ENCODE results near the gene CTRB1. TPM values are rescaled to one million over a fixed set of nuclear protein-coding genes. Genes with fewer than 3 reads are reported as not detected.

The CTRB1 gene
- total RNA-seq, 1 experiment from 2014 or later = not detected

GRCh38 chr16:75248142-75248535 is 29.4 kb downstream of the CTRB1 start:
- Histone ChIP-seq H2BK120ac (ENCODE audit: low read depth, low read length, poor library complexity, severe bottlenecking) (no peak overlapping the region), H4K8ac (replicated peaks; ENCODE audit: insufficient read length, low read depth, low read length) (no peak overlapping the region), H2BK5ac (ENCODE audit: insufficient read length, low read length) (no peak overlapping the region), H2AK5ac (ENCODE audit: insufficient read length, low read length) (no peak overlapping the region), H3K18ac (ENCODE audit: insufficient read length, low read depth, low read length) (no peak overlapping the region), H3K14ac (ENCODE audit: insufficient read depth, low read length) (no peak overlapping the region), H4K5ac (ENCODE audit: insufficient read length, low read depth, low read length) (no peak overlapping the region), H3K27me3 (ENCODE audit: insufficient read depth, low read length) (no peaks in the 10 kb centered on the region), H2AFZ (ENCODE audit: low read length) (no peak overlapping the region), H3K23ac (ENCODE audit: insufficient read length, low read depth, low read length) (no peak overlapping the region), H3K9me3 (ENCODE audit: control insufficient read depth, low read depth, low read length) (no peaks in the 10 kb centered on the region), H3K79me2 (ENCODE audit: insufficient read depth, low read length) (peaks cover 53% of the 10 kb centered on the region; the same call in 1 of the 2 replicates), H3K23me2 (ENCODE audit: insufficient read length, low read depth, low read length, poor library complexity, severe bottlenecking) (peaks cover 13% of the 10 kb centered on the region), H4K91ac (ENCODE audit: insufficient read length, low read depth, low read length) (no peak overlapping the region), H3K4ac (ENCODE audit: low read depth, low read length) (no peak overlapping the region), H3K27ac (ENCODE audit: insufficient read length, low read depth, low read length) (no peak overlapping the region), H2BK12ac (ENCODE audit: insufficient read length, low read depth, low read length) (no peak overlapping the region), H3T11ph (ENCODE audit: low read length) (no peak overlapping the region), H2BK20ac (ENCODE audit: low read depth, low read length, poor library complexity, severe bottlenecking) (no peak overlapping the region), H3K4me1 (ENCODE audit: insufficient read depth, low read length) (peaks cover 13% of the 10 kb centered on the region; the same call in 1 of the 2 replicates), H3K9ac (ENCODE audit: extremely low read depth, insufficient read length, low read length) (no peak overlapping the region), H4K20me1 (ENCODE audit: control insufficient read depth, insufficient read depth, insufficient read length) (no peaks in the 10 kb centered on the region), H2BK15ac (ENCODE audit: low read depth, low read length) (no peak overlapping the region), H3K4me2 (ENCODE audit: insufficient read depth, insufficient read length, low read length) (no peak overlapping the region), H3K56ac (ENCODE audit: insufficient read length, low read depth, low read length) (no peak overlapping the region), H3K79me1 (ENCODE audit: insufficient read depth, low read depth, low read length, poor library complexity, severe bottlenecking) (peaks cover 11% of the 10 kb centered on the region)
- Mint-ChIP-seq H3K4me3 (no peak overlapping the region), H3K4me1 (peaks cover 55 to 65% of the 10 kb centered on the region in 2 experiments), H3K27ac (peak overlapping the region in 2 of 3 experiments; percentile 32 to 97; a peak in 5 of 7 replicates), H3K27me3 (ENCODE audit: low read depth) (no peaks in the 10 kb centered on the region; the same call in 1 of the 2 replicates), H3K9me3 (no peaks in the 10 kb centered on the region), H3K36me3 (ENCODE audit: insufficient read depth in 1 of 3, low read depth in 3 of 3) (peaks cover 5 to 9% (median 5%) of the 10 kb centered on the region in 3 experiments; a peak in 5 of 7 replicates)
- no peak for DNase-seq
- TF ChIP-seq, protein P1, sequence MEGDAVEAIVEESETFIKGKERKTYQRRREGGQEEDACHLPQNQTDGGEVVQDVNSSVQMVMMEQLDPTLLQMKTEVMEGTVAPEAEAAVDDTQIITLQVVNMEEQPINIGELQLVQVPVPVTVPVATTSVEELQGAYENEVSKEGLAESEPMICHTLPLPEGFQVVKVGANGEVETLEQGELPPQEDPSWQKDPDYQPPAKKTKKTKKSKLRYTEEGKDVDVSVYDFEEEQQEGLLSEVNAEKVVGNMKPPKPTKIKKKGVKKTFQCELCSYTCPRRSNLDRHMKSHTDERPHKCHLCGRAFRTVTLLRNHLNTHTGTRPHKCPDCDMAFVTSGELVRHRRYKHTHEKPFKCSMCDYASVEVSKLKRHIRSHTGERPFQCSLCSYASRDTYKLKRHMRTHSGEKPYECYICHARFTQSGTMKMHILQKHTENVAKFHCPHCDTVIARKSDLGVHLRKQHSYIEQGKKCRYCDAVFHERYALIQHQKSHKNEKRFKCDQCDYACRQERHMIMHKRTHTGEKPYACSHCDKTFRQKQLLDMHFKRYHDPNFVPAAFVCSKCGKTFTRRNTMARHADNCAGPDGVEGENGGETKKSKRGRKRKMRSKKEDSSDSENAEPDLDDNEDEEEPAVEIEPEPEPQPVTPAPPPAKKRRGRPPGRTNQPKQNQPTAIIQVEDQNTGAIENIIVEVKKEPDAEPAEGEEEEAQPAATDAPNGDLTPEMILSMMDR (conservative IDR thresholded peaks at IDR 0.05) = no peak
- WGBS (ENCODE audit: extremely low coverage, insufficient read length, low lambda C conversion rate) = no CpG with 5 or more reads among the region's 13 CpGs

Data from H9 (cell line).